SKM-1 (cell line): Measurements from ENCODE around the gene SEMA3B.
A peak's percentile ranks its signal among the peaks of the same experiment; 100 is the strongest.
"Not testable (repeated sequence)": the region's sequence is repeated elsewhere in the genome, so short reads cannot be mapped to it uniquely, and the experiment has no call there.

ENCODE experiments used
- DNase-seq: peaks from one replicate; lab custom pipeline; 2025; ENCODE audit not compliant: unreplicated experiment; lab: John Stamatoyannopoulos, UW

SEMA3B gene

DNA sequence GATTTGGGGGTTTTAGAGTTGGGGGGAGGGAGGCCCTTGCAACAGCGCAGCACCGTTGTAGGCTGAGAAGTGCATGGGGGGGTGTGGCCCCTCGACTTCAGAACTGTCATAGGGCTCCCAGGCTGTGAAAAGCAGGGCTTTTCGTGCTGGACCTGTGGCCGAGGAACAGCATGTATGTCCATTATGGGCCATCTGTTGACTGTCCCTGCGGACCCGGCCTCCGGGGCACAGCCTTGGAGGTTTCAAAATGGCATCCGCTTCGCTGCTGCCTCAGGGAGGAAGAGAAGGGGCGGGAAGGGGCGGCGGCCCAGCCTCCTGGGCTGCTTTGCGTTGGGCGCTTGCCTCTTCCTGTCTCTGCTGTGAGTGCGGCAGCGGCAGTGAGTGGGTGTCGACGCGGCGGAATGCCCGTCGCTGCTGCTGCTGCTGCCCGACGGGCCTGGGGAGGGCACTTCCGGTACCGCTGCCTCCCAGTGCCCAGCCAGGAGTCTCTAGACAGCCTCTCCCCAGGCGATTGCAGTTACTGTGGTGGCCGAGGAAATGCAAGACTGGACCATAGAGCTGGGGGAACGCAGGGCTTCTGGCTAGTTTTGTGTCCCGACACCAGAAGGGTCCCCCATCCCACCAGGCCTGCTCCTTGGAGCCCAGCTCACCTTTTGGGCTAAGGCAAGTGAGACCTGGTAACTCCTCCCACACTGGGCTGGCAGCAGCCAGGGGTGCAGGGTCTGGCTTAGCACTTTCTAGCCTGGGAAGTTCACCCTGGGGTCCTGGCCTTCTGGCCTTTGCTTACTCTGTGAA is 31.0 kb upstream of the SEMA3B start:
- DNase-seq: peak; percentile 62

- no peak for DNase-seq
These were observed 30.4 kb upstream of the SEMA3B start for GRCh38 chr3:50238549-50239026.

DNA sequence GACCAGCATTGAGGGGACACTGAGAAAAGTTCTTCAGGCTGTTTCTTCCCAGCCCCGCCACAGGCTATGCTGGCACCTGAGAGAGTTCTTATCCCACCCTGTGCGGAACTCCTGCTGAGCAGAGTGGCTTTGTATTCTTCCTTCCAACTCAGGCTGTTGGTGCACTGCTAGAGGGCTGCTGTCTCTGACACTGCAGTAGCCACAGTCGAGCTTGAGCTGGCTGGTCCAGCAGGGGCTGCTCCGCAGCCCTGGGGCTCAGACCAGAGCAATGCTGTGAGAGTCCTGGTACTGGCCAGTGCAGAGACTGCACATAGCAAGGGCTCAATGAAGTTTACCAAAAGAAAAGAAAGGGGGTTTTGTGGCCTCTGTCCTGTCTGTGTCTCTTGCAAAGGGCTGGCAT is 29.3 kb upstream of the SEMA3B start:
- no peak for DNase-seq

GRCh38 chr3:50241163-50241562 is 27.8 kb upstream of the SEMA3B start:
- DNase-seq: no peak

DNA sequence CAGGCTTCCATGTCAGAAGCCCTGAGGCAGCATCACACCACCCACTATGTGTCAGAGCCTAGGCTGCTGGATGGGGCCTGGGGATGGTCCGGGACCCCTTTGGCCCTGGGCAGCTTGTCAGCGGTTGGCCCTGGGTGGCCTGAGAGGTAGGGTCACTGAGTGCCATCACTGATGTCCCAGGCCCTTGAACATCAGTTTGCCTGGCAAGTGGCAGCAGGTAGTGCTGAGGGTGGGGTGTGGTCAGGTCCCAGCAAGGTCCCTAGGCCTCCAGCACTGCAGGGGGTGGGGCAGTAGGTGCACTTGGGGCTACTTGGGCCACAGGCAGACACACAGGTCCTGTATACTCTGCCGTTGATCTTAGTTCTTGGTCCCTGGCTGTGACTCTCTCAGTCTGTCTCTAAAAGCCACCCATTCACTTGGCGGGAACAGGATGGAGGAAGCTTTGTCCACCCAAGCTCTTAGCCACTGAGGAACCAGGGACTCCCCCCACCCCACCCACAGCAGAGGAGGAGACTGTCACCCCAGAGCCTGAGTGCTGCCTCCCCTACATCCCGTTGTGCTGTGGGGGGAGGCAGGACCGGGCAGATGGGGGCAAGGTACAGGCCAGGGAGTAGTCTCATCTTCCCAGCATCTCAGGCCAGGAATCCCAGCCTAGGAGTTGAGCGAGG is 27.1 kb upstream of the SEMA3B start:
- DNase-seq: no peak

DNA sequence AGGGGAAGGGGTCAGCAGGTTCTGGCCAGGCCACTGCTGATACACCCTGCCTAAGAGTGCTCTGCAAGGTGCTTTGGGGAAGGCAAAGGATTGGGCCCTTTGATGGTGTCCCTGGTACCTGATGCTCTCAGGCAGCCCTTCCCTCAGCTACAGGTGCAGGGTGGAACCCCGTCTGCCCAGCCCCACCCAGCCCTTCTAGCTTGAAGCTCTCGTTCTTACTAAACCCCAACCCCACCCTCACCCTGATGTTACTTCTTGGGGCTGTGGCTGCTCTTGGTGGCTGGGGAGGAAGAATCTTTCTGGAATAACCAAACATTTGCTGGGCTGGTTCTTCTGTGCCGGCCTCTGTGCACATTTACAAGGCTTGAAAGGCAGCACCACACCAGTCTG is 26.6 kb upstream of the SEMA3B start:
- DNase-seq: no peak

DNA sequence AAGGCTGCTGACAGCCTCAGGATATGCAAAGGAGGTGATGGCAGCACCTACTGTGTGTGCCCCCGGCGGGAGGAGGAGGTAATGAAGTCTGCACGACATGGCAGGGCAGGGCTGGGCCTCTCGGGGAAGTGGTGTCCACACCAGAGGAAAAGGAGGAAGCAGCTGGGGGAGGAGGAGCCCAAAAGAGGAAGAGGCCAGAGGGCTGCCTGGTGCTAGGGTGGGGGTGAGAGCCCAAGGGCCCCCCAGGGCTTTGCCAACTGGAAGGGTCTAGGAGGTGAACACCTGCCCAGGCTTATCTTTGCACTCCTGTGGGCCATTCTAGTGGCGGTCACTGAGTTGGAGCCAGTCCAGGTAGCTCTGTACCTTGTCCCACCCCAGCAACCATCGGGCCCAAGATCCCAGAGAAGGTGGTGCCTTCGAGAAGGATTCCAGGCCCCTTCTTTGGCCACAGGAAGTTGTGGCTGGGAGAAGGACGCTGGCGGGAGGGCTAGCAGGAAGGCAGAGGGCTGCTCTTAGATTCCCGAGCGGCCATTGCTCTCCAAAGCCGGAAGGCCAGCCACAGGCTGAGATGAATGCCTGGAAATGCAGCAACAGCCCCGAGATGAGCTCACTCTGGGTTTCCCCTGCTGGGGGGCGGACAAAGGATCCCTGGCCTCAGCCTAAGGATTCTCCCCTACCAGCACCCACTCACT is 25.9 kb upstream of the SEMA3B start:
- peak; percentile 98 for DNase-seq

DNA sequence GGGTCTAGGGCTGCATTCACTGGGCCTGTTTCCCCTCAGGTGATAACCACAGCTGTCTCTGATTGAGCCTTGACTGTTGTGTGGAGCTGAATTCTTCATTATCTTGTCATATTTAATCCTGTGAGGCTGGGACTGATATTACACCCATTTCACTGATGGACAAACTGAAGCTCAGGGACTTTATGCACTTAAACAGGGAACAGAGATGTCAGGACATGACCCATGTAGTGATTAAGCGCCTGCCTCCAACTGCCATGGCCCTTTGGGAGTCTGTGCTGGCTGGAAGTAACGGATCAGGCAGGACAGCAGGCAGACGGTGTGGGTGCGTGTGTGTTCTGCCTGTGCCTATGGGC is 25.4 kb upstream of the SEMA3B start:
- DNase-seq: no peak

DNA sequence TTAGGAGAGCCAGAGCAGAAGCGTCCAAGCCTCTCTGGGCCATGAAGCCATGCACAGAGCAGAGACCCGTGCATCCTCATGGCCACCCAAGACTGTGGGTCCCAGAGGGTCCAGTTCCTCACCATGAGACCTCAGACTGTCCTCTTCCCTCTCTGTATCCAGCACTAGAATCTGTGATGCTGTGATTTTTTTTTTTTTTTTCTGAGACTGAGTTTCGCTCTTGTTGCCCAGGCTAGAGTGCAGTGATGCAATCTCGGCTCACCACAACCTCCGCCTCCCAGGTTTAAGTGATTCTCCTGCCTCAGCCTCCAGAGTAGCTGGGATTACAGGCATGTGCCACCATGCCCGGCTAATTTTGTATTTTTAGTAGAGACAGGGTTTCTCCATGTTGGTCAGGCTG is 24.1 kb upstream of the SEMA3B start:
- not testable (repeated sequence) for DNase-seq

DNA sequence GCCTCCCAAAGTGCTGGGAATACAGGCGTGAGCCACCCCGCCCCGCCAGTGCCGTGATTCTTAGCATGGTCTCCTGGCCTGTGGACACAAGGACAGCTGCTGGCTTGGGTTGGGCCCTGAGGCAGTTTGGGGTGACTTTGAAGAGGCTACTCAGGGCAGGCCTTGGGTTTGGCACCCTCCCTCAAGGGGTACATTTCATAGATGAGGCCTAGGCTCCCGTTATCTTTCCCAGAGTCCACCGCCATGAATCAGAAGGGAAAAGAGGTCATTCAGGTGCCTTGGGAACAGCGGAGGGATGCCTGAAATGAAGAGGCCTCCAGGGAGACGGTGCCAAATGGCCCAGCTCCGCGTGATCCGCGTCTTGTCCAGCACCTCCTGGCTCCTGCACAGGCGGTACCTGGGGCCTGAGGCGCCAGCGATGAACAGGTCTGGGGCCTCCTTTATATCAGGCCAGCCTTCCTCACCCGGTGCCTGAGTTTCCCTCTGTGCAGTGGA is 23.6 kb upstream of the SEMA3B start:
- DNase-seq: no peak

DNA sequence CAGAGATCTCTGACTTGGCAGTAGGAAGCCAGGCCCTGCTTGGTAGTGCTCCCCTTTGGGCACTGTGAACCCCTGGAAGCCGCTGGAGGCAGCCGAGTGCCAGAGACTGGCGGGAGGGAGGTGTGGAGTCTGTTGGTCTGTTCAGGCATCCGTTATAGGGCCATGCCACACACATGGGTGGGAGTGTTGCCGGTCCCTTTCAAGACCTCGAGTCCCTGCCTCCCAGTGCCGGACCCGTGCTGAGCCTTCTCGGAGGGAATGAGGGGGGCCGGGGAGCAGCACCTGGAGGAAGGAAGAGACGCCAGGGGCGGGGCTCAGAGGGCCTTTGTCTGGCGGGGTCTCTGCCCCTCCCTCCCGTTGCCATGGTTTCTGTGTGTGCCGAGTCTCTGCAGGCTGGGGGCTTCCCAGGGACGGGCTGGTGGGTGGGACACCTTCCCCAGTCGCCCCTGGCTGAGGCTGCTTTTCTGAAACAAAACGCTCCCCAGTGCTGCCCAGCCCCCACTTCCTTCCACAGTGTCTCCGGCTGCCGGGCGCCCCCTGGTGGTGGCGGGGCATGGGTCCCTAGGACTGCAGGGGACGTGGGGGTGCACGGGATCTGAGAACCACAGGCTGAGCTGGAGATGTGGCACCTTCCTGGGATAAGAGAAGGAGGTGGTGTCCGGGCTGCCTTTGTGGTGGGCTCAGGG is 23.0 kb upstream of the SEMA3B start:
- DNase-seq: peak; percentile 75

DNA sequence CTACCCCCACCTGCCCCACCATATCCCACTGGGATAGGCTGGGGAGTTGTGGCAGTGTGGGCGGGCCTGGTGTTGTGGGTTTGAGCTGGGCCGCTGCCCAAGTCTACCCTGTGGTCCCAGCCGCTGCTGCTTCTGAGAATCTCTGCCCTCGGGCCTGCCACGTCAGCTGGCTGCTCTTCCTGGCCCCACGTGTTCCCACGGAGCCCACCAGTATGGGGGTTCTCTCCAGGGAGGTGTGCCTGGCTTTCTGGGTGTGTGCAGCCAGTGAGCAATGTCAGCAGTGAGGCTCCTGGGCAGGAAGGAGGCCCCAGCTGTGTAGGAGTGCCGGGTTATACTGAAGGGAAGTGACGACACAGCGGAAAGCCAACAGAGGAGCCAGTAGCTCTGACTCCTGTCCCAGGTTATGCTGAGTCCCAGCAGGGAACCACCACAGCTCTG is 22.4 kb upstream of the SEMA3B start:
- DNase-seq: peak; percentile 61

DNA sequence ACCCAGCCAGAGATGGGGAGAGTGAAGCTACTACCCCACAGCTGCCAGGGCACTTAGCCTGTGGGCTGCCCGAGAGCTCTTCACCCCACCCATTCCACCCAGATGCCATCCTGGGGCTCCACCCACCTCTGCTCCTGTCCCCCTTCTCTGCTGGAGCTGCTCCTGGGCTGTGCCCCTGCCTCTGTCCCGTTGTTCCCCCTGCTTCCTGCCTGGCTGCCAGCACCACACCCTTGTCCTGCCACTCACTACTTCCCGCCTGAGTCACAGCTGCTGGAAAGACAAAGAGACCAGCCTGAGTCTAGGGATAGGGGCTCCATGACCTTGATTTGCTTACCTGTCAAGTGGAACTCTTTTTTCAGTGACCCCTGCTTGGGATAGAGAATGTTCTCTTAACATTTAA is 20.6 kb upstream of the SEMA3B start:
- DNase-seq: no peak

GRCh38 chr3:50249457-50249856 is 19.5 kb upstream of the SEMA3B start:
- no peak for DNase-seq

- DNase-seq: no peak
These were observed 18.4 kb upstream of the SEMA3B start for GRCh38 chr3:50250514-50250913.

DNA sequence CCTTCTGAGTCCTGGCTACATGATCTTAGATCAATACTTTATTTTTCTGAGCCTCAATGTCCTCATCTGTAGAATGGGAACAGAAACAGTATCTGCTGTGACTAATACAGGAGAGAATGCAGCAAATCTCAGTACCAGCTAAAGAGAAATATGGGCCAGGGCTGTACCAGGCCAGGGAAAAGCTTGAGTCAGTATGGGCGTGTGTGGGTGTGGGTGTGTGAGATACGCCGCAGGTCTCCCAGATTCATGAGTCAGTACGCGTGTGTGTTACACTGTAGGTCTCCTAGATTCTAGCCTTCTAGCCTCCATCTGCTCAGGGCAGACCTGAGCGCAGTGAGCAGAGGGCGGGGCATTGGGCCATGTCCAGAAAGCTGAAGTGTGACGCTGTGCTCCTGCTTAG is 17.7 kb upstream of the SEMA3B start:
- DNase-seq: no peak

GRCh38 chr3:50254577-50255250 is 14.2 kb upstream of the SEMA3B start:
- peak; percentile 34 for DNase-seq

- DNase-seq: no peak
These were observed 13.7 kb upstream of the SEMA3B start for GRCh38 chr3:50255251-50255615.

- no peak for DNase-seq
These were observed 11.7 kb upstream of the SEMA3B start for GRCh38 chr3:50256978-50257890.
